GM21423 (cell line): ENCODE results near the gene KIAA1614.

Experiments used
- ATAC-seq: cut with Tn5 transposase; IDR thresholded peaks from one replicate; pipeline ENCODE4 v1.9.1; 2021; ENCODE audit warnings: mild to moderate bottlenecking, moderate library complexity; ENCODE audit not compliant: unreplicated experiment

The KIAA1614 gene, protein sequence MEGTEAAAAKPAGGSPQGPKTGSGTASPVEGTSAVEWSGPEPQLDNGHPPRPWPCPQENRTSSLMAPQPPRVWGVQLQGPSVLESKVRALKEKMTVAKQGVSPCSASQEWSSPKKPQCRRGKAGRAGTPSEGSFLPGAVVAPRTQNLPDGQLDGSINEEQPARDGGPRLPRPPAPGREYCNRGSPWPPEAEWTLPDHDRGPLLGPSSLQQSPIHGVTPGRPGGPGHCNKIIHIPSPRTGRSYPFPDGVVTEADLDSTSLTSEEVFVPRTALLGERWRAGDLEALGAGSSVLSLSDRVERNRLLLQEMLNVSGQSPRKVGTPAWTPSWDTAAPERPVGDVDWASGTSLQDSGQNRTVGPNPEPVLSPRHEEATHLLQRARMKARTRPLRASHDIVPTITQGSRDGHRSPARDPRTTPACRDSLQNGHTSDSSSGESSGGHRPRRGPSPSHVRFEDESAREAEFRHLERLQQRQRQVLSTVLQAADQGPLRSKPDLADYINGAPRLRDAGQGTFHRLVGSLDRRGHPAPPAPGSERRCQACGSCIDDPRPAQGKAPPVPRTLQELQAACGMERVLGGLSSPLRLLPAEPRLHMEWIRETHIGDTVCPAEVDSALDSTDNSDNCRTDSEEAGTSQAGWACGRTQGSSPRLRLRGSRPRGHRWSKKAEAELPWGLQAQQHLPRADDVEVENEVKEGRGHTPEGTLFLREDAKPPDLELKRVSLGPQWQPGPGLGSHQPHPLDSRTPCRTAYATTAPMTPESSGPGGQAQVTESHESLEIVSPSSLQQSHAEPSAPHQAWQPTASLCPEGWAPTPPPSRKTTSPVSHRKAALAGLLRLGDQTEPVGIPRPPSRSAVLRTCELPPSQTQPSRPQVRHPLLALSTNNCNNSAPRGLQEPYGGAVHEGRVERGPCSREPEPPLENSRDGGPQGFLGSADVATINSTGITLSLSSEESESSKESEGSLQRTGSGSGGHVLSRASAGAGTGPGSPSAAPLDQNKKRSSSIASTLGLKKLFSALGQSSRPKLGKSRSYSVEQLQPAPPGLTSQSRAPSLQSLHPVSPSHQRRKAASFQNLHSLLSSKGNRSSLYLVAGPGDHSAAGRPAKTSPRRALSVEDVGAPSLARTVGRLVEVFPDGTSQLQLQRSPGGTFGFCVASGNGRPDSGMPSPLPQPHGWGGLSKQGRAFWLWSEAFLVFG

DNA sequence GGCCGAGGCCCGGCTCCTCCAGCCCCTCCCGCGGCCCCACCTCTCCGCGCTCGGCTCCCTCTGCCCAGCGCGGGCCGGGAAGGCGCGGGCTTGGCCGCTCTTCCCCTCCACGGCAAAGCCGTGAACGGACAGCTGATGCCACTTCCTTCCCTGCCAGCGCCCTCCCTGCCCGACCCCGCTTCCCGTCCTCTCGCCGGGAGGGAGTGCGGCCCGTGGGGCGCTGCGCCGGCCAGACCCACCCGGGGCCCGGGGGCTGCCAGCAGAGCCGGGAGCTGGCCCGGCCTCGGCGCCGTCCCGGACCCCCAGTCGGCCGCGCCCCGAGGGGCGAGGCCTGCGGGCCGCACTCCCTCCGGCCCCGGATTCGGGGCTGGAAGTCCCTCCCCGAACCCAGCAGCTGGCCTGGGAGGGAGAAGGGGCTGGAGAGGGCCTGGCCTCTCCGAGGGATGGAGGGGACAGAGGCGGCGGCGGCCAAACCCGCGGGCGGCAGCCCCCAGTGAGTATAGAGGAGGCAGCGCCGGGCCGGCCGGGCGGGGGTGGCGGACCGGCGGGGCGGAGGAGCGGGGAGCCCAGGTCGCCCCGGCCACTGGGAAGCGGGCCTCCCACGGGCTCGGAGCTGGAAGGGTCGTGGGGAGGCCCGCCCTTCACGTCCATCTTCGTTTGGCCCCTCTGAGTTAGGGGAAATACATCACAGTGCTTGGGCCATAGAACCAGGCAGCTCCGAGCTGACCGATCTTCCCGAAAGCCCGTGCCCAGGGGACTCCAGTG is at the start of gene KIAA1614:
Gene KIAA1614 (plus strand): TSS at position 97 of the 765 bp plus-strand sequence. CDS start 347 bp downstream, at position 444.
- no peak for ATAC-seq

DNA sequence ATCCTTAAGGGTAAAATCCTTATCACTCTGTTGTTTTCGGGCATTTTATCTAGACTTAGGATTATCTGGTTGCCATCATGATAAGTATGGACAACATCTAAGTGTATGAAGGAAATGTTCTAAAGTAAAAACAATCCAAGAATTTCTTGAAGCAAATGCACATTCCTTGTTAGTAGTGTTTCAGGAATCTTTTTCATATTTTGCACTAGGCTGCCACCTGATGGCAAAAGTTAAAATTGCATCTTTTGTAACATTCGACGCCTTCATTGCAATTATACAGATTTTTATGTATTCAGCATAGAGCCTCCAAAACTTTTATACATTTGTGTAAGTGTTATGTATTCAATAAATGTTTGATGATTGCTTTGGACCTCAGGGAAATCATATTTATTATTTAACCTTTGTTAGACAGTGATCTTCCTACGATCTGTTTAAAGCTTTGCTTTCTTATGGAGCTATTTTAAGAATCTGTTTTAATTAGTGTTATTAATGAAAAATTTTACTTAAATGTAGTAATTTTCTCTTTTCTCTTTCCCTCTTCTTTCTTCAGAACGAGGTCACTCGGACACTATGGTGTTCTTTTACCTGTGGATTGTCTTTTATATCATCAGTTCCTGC is 49.4 kb upstream of the KIAA1614 start:
- ATAC-seq: no peak

DNA sequence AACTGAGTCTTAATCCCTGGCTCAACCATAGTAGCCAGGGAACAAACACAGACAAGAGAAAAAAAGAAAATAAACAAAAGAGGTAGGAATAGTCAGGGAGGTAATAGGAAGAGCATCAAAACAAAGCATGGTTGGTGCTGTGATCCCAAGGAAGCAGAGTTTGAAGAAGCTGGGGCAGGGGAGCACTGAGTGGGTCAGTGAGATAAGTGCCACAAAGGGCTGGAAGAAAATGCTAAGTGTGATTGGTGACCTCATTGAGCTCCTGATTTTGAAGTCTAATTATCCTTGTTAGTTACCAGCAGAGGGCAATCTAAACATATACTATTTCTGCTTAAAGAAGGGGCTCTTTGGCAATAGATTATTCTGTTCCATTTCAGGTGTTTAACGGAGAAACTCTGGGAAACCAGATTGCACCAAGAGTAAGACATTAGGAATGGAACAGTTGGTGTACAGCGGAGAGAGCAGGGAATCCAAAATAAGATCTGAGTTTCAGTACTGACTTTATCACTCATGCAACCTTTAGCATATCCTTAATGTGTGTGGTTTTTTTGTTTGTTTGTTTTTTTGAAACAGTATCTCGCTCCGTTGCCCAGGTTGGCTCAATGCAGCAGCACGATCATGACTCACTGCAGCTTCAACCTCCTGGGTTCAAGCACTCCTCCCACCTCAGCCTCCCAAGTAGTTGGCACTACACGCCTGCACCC is 30.7 kb upstream of the KIAA1614 start:
- no peak for ATAC-seq

DNA sequence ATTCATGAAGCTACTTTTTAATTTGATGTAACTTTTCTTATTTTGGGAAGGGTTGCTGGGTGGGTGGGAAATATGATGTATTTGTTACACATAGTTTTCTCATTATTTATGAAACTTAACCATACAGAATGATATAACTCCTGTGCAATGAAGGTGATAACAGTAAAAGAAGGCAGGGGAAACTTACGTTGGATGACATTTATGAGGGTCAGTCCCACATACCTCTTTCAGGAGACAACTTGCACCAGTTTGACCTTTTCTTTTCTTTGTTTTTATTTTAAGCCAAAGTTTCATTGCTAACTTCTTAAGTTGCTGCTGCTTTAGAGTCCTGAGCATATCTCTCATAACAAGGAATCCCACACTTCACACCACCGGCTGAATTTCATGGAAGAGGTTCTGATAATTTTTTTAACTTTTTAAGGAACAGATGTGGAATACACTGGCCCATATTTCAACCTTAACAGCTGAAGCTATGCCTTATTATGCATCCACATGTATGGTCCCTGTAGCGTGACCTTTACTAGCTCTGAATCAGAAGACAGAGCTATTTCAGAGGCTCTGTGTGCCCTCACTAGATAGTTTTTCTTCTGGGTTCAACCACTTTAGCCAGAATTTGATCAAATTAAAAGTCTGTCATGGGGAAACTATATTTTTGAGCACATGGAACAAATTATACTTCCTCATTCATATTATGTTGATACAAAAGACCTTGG is 28.0 kb upstream of the KIAA1614 start:
- ATAC-seq: no peak

DNA sequence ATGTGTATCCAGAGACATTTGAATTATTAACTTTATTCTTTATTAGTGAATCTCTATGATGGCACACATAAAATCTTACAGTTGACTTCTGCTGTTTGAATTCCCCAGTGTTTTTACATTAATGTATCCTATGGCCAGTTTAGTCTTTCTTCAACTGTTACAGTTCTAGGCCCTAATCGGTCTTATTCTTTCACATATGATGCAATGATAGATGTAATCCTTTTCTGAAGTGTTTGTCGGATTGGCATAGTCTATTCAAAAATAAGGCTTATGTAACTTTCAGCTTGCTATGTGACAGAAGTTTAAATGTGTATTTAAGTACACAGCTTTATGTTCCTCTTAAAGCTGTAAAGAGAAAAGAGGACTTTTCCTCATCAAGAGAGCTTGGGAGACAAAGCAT is 26.4 kb upstream of the KIAA1614 start:
- no peak for ATAC-seq

DNA sequence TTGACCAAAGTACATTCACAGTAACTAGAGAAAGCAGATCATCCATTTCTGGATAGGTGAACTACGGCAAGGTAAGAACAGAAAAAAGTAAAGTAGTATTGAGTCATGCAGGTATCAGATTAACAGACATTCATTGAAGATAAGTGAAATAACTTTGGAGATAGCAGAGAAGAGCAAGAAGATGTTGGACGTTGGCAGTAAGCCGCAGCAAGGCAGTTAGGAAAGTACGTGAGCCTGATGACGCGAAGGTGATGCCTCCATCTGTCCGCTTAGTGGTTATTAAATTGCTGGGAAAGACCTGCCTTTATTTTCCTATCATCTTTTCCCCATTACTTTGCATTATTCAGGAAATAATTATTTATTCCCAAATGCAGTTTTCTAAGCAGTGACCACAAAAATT is 24.9 kb upstream of the KIAA1614 start:
- ATAC-seq: no peak

DNA sequence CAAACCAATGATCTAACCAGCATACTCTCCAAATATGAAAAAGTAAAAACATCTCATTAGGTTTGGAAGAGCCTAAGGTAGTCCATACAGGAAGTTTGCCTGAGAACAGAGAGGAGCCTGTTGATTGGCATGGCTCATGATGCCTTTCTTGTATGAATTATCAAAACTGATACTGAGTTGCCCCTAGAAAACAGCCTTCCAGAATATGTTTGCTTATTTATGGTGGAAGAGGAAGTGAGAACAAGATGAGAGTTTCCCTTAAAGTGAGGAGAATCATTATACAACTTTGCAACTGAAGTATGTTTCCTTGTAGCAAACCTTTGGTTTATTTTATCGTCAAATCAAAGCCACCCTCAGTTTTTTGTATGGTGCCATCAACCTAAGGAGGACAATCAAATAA is 23.8 kb upstream of the KIAA1614 start:
- ATAC-seq: peak; percentile 77

DNA sequence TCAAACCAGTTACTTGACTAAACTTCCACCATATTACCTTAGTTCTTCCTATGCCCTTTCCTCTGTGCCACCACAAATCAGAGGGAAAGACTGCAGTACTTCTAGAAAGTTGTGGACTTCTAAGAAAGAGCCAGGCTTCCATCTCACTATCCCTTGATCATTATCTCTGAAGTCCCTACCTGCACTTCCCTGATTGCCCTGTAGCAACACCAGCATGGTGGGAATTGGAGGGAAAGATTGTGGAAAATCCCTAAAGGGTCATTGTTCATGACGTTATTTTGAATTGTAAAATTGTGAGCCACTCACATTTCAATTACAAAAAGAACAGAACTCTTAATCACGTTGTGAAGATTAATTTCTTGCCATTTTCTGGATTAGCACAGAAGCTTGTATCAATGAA is 23.4 kb upstream of the KIAA1614 start:
- ATAC-seq: no peak

DNA sequence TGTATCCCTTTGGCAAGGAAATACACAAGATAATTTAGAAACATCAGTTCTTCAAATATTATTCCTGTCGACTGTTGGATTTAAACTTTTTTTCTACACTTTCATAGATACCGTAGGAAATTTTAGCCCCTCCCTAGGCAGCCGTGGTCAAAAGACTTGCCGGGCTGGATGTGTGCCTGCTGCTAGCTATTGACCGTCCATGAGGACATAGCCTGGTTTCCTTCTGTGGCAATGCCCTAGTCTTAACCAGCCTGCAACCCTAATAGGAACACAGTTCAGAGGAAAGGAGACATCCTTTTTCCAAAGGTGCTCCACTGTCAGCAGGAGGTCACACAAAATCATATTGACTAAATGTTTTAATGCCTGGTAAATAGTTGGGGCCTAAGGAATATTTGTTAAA is 20.4 kb upstream of the KIAA1614 start:
- no peak for ATAC-seq

DNA sequence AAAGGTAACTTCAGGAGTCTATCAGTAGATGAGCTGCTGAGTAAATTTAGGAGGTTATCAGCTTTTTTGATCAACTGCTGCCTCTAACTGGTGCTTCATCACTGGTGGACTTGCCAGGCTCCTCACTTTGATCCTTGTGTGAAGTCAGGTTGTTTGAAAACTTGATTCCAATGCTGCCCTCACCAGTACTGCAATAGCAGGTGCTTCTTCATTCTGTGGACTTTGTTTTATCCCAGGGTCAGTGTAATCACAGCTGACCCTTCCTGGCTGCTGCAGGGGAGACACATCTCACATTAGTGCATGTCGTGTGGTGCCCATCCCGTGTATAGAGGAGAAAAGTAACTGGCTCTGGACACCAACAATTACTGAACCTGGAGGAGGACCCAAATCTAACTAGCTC is 20.0 kb upstream of the KIAA1614 start:
- no peak for ATAC-seq

DNA sequence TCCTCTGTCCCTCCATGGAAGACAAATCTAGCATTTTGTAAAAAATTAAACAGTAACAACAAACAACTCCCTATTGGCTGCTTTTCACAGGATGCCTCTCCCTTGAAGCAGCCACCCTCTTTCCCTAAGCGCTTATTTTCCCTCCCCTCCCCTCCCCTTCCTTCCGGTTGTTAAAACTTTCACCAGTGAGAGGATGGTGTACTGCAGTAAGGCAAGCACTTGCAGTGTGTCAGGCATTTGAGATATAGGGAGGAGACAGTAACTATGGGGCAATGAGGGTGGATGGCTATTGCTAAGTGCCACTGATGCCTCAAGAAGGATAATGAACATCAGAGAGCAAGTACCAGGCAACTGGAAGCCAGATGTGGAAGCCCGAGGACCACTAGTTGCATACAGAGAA is 19.1 kb upstream of the KIAA1614 start:
- ATAC-seq: no peak

DNA sequence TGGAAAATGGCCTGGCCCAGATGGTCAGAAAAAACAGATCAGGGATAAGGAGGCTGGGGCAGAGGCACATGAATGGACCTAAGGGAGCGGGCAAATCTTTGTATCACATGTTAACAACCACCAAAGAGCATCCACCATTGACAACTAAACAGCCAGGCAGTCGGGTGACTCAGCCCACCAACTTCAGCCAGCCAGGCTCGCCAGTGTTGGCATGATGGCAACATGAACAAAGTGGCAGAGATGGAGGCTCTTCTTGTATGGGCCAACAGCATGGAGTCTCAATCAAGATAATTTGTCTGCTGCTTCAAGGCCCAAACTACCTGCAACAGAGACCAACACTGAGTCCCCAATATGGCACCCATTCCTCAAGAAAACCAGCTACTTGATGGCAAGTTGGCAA is 16.5 kb upstream of the KIAA1614 start:
- no peak for ATAC-seq

DNA sequence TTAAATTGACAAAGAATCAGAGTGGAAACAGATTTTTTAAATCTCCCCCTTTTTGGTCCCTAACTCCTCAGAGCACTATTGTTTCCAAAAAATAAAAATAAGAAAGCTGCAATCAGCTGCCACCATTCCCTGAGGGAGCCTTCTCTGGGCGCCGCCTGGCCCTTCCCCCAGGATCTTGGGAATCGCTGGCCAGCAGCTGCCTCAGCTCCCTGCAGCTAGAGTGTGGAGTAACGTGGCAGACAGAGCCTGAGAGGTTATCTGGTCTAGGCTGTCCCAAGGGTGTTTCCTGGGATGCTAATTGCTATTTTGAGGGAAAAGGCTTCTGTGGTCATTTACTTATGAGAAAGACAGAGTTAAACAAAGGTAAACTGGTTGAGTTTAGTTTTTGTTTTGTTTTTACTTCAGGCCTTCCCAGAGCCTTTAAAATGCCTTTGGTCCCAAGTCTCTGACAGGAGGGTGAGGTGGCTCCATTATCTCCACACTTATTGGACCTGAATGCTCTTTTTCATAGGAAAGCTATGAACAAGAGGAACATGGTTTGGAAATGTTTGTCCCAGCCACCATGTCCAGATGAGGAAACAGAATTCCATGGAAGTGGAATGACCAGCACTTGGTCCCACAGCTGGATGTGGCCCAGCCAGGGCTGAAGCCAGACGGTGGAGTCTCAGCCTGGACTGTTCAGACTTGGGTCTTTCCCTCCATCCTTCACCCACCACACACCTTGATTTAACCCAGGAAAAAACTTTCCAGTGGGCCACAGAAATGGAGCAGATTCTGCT is 14.1 kb upstream of the KIAA1614 start:
- no peak for ATAC-seq

DNA sequence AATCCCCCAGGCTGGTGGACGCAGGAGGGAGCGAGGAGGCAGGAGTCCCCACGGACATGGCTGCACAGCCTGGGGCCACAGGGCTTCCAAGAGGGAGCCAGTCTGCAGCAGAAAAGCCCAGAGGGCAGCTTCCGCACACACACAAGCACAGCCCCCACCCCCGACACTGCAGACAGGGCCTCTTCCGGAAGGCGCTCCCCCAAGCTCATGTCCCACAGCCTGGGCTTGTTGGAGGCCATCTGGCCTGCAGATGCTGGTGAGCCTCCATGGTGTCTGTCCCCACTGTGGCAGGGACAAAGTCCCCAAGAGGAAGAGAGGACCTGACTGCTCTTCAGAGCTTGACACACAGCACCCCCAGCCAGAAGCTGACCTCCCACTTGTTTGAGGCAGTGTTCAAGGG is 13.4 kb upstream of the KIAA1614 start:
- no peak for ATAC-seq

DNA sequence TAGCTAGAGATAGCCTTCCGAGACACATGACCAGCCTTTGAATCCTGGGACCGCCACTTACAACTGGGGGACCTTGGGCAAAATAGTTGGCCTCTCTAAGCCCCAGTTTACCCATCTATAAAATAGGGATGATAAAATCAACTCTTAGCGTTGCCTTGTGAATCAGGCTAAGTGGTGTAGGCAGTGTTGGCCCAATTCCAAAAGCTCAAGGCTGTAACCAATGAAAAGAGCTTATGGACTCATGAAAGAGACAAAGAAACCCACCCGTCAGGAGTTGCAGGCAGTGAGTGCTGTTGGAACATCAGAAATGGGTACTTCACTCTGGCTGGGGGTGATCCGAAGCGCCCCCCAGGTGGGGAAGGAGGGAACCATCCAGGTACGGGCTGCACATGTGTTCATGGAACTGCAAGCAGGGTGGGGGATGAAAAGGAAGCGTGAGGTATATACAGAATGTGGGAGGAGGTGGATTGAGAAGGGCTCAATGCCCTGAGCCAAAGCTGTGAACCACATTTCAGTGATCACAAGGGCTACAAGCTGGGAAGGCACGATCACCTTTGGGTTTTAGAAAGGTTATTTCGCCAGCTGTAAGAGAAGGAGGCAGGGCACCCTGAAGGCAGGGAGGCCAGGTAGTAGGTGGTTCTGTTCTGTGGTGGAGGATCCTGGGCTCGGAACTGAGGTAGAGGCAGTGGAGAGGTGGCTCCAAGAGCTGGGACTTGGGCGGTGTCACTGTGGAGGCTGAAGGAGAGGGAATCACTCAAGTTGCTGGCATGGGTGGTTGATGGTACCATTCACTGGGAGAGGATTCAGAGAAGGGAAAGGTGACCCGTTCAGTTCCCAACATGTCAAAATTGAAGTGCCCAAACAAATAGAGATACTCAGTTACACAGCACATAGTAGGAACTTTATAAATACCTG is 11.4 kb upstream of the KIAA1614 start:
- no peak for ATAC-seq

DNA sequence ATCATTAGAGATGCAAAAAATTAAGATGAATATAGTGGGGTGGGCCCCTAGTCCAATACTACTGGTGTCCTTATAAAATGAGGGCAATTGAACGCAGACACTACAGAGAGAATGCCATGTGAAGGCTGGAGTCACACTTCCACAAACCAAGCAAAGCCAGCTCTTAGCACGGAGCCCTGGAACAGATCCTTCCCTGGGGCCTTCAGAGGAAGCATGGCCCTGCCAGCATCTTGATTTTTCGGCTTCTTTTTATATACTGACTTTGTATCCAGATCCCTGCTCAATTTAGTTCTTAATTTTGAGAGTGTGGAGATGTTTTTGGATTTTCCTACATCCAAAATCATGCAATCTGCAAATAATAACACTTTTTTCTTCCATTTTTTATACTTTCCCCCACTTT is 10.2 kb upstream of the KIAA1614 start:
- ATAC-seq: no peak

DNA sequence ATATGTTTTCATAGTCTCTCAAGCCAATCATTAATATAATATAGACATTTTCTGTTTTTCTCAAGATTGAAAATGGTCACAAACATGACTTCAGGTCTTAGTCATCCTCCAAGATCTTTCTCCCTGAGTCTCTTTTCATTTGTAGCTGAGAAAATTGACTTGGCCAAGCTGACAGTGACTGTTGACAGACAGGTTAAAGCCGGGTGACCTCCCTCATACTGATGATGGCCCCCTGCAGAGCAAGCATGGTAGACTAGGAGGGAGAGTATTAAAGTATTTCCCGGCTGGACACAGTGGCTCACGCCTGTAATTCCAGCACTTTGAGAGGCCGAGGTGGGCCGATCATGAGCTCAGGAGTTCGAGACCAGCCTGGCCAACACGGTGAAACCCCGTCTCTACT is 6.8 kb upstream of the KIAA1614 start:
- ATAC-seq: no peak
